ENCODE measurements around the gene SP2. TPM values are rescaled to one million over a fixed set of nuclear protein-coding genes. Genes with fewer than 3 reads are reported as not detected.

The SP2 gene
- 0.32 and 2.1 TPM in 2 replicates for total RNA-seq

DNA sequence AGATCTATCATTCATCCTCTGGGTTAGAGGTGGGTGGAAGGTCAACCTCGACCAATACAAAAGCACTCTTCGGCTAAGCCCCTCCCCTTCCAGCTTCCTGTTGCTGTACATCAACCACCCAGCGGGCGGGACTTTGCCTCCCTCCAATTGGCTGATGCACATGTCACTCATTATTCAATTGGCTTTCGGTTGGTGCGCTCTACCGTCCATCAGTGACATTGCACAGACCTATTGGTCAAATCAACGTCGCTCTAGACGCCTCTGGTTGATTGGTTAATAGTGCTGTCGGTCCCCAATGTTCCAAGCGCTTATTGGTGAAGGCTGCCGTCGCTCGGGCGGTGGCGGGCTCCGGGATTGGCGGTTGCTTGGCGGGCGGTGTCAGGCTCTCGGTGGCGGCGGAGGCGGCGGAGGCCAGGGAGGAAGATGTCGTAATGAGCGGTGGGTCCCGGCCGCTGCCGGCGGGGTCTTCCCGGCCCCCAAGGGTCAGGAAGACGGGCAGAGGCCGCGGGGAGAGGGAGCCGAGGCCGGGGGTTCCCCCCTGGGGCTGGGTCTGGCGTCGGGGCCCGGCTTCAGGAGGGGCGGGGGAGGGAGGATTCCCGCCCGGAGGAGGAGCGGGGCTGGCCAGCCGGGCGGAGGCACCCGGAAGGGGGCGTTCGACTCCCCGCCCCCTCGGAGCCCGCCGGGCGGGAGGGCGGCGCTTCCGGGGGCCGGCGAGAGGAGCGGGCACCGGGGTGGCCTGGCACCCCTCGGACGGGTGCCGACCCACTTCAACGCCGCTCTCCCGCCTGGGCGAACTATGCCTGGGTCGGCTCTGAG lies at the start of gene SP2:
TSS of gene SP2 (plus strand) at position 381 of the 816 bp plus-strand sequence. CDS start at position 432, 51 bp downstream.

DNA sequence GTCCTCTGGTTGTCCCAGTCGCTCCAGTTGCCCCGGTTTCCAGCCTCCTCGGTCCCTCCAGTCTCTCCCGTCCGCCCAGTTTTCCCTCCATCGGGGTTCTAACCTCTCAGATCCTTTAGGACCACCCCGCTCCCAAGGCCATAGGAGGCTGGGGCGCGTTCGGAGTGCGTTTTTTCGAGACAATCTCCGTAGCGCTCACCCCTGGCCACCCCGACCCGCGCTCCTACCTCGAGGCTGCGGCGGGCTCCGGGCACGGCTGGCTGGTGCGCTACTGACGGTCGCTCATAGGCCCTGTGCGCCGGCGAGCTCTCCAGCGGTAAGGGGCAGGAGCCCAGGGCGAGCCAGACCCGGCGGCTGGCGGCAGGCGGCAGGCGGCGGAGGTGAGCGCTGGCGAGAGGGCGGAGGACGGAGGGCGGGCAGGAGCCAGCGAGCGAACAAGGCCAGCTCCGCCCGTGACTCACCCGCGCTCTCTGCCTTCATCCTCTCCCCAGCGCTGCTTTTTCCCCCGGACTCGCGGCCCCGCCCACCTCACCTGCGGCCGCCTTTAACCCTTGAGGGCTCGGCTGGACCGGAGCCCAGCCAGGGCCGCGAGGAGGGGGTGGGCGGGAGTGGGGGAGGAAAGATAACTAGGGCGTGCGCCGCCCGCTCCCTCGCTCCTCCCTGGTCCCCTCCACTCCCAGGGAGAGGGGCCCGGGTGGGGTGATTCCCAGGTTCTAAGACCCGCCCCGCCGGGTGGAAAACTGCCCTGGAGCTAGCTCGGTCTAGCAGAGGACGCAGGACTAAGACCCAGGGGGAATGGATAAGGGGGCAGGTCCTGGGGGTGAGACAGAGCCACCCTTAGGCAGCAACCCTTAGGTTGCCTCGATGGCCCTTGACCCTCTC lies 45.1 kb upstream of the SP2 start, which contains the start of gene SP6:
TSS of gene SP6 (minus strand) at position 472 of the 882 bp plus-strand sequence. CDS start 2,734 bp downstream, outside the sequence.

DNA sequence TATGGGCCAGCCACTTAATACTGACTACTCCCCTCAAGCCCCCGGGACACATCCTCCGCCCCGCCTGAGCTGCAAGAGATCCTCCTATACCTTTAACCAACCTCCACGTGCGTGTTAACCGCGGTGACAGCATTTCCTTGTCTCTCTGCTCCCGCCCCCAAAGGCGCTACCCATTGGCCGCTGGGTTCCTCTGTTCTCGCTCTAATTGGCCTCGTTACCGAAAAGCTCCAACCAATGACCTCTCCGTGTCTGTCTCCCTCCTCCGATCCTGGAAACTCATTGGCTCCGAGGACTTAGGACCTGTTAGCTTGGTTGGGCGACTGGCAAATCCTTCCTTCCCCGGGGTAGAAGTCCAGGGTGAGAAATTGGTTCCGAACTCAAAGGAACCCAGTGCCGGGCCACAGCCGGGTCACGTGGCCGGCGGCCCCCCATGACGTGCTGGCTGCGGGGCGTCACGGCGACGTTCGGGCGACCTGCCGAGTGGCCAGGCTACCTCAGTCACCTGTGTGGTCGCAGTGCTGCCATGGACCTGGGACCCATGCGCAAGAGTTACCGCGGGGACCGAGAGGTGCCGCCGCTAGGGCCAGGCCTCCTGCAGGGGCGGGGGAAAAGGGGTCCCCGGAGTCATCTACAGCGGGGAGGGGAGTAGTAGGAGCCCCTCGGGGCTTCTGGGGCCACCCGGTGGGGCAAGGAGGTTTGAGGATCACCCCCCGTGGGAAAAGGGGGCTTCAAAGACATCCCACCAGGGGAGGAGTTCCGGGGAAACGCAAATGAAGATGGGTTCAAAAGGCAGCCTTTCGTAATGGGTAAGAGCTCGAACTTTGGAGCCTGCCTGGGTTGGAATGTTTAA lies 45.4 kb downstream of the SP2 start, which contains the start of gene PNPO:
TSS of gene PNPO (plus strand) at position 326 of the 850 bp plus-strand sequence. CDS start at position 431, 105 bp downstream.

DNA sequence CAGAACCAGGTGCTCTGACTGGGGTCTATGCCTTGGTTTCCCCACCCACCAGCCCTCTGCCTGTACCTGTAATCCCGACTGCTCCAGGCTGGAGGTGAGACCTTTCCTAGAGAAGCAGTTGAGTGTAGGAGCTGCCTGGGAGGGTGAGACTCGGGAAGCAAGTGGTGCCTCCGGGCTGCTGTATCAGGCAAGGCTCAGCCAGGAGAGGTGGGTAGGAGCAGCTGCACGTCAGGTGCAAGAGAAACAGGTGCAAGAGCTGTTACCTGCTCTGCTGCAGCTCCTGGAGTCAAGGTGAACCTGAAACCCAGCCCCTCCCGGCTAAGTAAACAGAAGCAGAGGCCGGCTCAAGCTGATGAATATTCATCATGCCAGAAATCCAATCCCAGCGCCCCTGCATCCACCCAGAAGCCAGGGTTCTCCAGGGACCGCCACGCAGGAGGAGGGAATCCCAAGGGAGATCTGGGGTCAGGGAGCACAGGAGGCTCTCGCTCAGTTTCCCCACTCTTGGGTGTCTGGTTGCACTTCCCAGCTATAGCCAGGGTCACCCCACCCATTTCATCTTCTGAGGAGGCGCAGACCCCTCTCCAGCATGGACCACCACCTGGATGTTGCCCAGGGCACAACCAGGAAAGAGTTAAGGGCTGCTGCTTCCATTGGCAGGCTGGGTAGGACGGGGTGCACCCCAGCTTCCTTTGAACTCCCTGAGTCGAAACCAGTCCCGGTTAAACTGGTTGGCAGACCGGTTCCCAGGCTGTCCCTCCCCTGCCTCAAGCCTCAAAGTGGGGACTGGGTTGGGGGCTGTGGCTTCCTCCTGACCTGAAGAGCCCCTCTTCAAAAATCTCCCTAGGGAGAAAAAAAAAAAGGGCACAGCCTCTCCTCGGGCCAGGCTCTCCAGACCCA lies 61.8 kb downstream of the SP2 start, which contains the start of gene PRR15L:
TSS of gene PRR15L (minus strand) at position 293 of the 900 bp plus-strand sequence. CDS start 4,649 bp downstream, outside the sequence.

DNA sequence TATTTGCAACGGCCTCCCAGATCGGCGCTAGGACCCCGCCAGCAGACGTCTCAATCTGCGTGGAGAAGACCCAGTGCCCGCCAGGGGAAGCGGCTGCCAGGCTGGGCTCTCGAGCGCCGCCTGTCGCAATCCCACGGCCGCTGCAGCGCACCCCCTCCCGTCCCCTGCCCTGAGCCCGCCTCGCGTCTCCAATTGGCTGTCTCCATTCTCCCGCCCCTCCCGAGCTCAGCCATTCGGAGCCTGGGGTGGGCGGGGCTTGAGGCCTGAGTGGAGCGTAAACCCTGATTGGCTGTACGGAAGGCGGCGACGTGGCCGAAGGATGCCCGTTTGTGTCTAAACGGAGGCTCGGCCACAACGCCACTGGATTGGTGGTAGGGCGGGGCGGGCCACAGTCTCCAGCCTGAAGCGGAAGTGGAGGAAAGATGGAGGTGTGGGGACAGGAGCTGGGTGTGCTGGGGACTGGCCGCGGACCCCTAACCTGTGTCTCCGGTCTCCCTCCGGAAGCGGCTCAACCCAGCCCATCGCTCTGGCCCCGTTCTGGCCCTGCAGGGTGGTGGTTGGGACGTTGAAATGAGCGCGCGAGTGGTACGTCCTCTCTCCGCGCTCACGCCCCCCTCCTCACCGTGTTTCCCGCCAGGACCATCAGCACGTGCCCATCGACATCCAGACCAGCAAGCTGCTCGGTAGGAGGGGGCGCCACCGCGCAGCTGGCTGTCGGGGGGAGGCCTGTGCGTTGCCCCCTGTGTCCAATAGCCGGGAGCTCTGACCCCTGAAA lies 74.9 kb downstream of the SP2 start, which contains the start of gene CDK5RAP3:
TSS of gene CDK5RAP3 (plus strand) at position 389 of the 775 bp plus-strand sequence. CDS start at position 423, 34 bp downstream.

Other genes with a start within 250 kb of the SP2 start
- gene KPNB1, start 246.3 kb upstream of the SP2 start, total RNA-seq = 174 and 196 TPM in 2 replicates
- gene TBKBP1, start 202.1 kb upstream of the SP2 start, total RNA-seq = 8.2 and 8.7 TPM in 2 replicates
- gene TBX21, start 163.0 kb upstream of the SP2 start, total RNA-seq = not detected in 2 replicates
- 12.0 and 16.6 TPM in 2 replicates for gene OSBPL7, start 74.4 kb upstream of the SP2 start, total RNA-seq
- gene MRPL10, start 64.7 kb upstream of the SP2 start, total RNA-seq = 18.0 and 27.6 TPM in 2 replicates
- not detected in 2 replicates for gene LRRC46, start 64.6 kb upstream of the SP2 start, total RNA-seq
- 49.8 and 56.3 TPM in 2 replicates for gene SCRN2, start 55.0 kb upstream of the SP2 start, total RNA-seq
- gene SP6, start 45.1 kb upstream of the SP2 start, total RNA-seq = under 0.01 TPM in 2 replicates
- 12.6 and 19.5 TPM in 2 replicates for gene PNPO, start 45.3 kb downstream of the SP2 start, total RNA-seq
- not detected in 2 replicates for gene PRR15L, start 61.6 kb downstream of the SP2 start, total RNA-seq
- 119 and 150 TPM in 2 replicates for gene CDK5RAP3, start 74.9 kb downstream of the SP2 start, total RNA-seq
- gene COPZ2, start 141.6 kb downstream of the SP2 start, total RNA-seq = 102 and 129 TPM in 2 replicates
- gene NFE2L1, start 152.1 kb downstream of the SP2 start, total RNA-seq = 78.8 and 104 TPM in 2 replicates
- gene CBX1, start 205.2 kb downstream of the SP2 start, total RNA-seq = 30.5 and 35.9 TPM in 2 replicates
- 8.4 and 9.5 TPM in 2 replicates for gene SNX11, start 211.5 kb downstream of the SP2 start, total RNA-seq